ENCODE results near the gene RECQL.
"Not testable (repeated sequence)": the region's sequence is repeated elsewhere in the genome, so short reads cannot be mapped to it uniquely, and the experiment has no call there.

Gene RECQL

DNA sequence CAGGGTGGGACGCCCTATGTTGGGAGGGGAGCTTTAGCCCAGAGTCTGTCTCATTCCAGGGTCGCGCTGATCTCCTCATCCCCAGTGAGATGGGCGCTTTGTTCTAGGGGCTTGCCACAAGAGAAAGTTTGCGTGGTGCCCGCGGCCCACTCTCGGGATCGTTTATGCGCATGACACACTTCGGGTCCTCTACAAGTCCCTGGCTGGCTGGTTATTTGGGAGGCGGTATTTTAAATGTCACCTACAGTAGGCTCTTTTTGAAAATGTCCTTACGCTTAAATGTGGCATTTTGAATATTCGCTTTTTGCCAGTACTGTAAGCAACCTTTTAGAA is 695 bp upstream of the RECQL start:
- FAIRE-seq, result no peak

- FAIRE-seq, result no peak
These were observed 613 bp downstream of the RECQL start for GRCh38 chr12:21500786-21501257.

- FAIRE-seq, result no peak
These were observed 1.7 kb downstream of the RECQL start for GRCh38 chr12:21499765-21500164.

DNA sequence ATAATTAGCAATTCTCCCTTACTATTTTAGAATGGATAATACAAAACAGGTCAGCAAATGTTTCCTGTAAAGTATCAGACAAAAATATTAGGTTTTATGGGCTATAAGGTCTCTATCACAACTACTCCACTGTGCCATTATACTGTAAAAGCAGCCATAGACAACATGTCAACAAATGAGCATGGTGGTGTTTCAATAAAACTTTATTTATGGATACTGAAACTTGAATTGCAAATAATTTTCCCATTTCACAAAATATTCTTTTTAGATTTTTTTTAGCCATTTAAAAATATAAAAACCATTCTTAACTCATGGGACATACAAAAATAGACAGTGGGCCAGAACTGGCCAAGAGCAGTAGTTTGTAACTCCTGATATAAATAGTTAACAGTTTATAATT is 15.4 kb downstream of the RECQL start:
- no peak for FAIRE-seq

DNA sequence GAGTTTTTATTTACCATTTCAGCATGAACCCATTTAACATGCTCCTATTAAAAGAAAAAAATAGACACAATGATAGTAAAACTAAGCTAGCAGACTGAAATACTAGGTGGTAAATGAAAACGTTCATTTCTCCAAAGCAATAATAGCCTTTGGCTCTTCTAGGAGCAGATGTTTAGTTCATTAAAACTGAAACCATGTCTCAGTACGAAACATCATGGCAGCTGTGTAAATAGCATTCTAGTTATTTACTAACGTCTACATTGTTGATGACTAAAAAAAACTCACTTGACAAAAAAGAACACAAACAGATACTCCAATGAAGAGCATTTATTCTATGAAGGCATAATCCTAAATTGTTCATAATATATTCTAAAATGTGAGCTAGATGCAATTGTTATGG is 17.9 kb downstream of the RECQL start:
- FAIRE-seq, result no peak

GRCh38 chr12:21478756-21479455 is 22.5 kb downstream of the RECQL start:
- FAIRE-seq, result no peak

DNA sequence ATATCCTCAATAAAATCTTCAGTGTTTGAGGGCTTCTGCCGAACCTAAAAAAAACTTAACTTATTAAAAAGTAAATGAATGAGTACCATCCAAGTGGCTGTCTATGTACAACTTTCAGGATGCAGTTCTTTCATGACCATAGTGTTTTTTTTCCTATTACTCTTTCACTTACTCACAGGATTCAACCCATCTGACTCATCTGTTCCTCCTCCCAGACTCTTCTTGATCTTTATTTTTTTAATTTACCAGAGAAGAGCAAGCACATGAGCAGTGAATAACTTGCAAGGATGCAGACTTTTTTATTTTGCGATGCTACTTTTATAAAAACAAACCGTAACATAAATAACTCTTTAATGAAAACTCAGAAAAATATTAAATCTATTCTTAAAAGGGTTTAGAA is 24.5 kb downstream of the RECQL start:
- FAIRE-seq, result no peak

GRCh38 chr12:21475552-21475951 is 25.9 kb downstream of the RECQL start:
- FAIRE-seq, result no peak

DNA sequence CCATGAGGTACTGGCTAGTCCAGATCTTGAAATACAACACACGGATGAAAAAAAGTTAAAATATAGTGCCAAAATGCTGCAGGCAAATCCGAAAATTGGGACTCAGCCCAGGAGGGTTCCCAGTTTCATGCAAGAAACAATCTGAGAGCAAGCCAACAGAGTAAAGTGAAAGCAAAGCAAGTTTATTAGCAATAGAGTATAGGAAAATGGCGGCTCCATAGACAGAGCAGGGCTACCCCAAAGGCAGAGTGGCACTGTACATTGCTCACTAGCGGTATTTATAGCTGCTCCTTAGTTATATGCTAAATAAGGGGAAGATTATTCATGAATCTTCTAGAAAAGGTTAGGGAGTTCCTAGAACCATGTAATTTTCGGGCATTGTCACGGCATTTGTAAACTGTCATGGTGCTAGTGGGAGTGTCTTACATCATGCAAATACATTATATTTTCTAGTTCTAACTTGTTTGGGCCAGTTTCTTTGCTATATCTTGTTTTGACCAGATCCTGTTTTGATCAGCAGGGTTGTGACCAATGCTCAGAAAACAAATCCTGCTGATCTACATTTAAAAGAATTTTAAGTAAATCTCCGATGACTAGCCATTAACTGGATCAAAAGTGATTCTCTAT is 29.1 kb downstream of the RECQL start:
- no peak for FAIRE-seq

DNA sequence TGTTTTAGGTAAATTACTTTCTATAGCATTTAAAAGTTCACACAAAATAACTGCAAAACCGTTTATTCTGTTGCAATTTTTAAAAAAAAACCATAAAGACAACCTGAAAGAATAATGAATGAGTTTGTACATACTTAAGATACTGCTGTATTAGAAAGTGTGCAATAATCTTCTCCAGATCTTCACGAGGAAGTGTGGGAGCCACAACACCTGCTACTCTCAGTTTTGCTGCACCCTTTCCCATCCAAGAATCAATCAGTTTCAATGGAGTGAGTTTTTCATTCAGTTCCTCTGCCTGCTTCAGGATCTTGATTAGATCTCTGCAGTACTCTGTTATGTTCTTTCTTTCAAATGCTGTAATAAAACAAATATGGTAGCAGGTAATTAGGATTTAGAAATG is 30.1 kb downstream of the RECQL start:
- no peak for FAIRE-seq

DNA sequence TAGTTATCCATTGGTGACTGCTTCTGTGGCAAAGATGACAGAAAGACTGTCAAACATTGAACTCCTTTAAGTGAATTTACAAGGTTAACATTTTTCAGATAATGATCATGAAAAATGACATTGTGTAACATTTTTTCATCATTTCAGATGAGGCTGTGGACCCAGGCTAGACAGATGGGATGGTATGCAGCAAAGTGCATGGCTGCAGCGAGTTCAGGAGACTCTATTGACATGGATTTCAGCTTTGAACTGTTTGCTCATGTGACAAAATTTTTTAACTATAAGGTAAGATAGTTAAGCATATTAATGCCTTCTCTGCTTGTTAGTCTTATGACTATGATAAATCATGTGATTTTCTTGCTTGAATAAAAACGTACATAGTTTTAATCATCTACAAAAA is 34.1 kb downstream of the RECQL start:
- FAIRE-seq, result not testable (repeated sequence)

DNA sequence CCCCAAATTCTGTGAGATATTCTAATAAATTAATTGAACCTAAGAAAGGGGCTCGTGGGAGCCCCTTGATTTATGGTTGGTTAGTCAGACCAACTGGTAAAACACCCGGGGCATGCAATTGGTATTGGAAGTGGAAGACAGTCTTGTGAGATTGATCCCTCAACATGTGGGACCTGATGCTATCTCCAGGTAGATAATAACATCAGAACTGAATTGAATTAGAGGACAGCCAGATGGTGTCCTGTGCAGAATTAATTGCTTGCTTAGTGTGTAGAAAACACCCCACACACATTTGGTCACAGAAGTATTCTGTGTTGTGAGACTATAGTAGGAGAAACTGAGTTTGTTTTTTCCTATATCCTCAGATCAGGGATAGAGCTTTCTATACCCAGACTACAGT is 42.0 kb downstream of the RECQL start:
- FAIRE-seq, result no peak

- no peak for FAIRE-seq
These were observed 45.1 kb downstream of the RECQL start for GRCh38 chr12:21456291-21456780.

DNA sequence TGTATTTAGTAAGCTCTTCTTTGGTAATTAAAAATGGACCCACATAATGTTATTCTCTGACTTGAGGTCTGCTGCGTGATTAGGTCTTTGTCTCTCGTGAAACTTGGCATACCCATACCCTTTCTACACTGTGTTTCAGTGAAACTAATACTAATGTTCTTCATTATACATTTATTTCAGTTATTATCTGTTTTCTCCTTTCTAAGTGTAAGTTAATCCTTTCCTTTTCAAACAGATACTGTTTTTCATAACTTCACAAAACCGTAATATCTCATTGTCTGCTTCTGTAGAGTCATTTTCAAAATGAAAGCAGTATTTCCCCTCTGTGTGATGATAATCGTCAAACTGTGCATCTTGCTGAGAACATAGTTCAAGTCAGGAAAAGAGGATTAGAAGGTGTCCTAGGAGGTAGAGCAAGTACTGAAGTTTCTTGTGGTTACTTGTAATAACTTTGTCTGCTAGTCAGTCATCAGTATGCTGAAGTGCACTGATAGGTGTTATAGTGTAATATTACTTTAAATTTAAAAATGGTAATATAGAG is 48.1 kb downstream of the RECQL start:
- FAIRE-seq, result no peak

DNA sequence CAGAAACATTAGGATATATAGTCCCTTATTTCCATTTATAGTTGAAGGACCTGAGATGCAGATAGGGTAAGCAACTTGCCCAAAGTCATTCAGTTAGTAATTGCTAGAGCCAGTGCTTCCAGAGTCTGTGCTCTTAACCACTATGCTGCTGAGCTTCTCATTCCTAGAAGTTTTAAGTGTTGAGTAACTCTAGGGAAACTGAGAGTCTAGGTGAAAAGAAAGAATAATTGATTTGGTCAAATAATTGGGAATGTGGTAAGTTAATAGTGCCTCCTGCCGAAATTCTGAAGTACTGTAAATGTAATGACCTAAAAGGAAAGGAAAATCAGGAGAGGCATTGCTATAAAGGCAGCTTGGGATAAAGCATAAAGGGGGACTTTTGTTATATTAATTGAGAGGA is 49.9 kb downstream of the RECQL start:
- no peak for FAIRE-seq

DNA sequence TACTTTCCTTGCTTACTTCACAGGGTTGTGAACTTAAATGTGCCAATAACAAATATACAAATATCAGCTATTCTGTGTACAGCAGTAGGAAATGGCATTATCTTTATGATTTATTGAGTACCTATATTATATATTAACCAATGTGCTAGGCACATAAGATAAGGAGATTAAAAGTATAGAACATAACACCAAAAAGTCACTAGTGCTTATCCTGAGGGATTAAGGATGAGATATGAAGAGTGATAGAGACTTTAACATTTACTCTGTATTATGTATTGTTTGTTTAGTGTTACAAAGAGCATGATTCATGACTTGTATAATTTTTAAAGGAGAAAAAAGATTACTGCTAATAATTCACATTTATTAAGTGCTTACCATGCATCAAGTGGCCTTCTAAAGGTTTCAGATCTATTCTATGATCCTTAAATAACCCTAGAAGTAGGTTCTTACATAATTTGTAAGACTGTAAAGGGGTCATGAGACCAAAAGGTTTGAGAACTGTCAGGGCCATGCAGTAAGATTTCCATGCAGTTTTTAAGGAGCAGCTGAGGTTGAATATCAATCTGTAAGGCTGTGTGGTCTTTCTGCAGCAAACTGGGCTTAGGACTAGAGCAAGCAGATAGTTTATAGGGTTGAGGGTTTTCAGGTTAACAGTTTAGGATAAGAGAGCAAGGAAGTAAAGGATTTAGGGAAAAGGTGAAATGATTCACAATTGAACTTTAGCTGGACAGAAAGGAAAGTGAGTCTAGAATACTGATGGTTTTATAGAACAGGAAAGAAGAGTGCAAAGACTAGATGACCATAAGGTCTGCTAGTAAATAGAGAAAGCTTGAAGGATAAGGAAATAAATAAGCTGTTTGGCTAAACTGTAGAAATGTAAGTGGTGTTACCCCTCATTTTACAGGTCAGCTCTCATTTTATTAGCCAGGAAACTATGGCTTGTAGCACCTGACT is 57.0 kb downstream of the RECQL start:
- FAIRE-seq, result no peak

DNA sequence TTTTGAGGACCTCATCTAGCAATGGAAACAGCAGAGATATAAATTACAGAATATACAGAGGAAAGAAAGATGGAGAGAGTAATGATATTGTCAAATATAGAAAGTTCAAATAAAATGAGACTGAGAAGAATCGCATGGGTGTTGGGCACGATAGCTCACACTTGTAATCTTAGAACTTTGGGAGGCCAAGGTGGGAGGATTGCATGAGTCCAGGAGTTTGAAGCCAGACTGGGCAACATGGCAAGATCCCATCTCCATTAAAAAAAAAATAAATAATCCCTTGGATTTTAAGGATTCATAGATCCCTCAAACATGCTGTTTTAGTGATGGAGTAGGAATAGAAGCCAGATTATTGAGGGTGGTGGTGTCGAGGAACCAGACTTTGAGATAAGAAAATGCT is 62.1 kb downstream of the RECQL start:
- no peak for FAIRE-seq

DNA sequence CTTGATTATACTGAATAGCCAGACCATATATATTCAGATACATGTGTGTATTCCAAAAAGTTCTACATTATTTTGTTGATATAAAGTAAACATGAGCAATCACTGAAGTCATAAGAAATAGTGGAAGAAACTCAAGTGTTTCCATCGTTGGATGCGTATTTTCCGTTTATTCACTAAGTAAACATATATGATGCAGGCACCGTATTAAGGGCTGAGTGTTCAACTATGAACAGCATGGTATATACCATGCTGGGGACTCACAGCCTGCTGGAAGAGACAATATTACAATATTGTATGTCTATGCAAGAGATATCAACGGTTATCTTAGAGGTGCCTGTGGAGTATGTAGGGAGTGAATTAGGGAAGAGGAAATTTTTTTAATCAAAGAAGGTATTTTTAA is 62.8 kb downstream of the RECQL start:
- no peak for FAIRE-seq

DNA sequence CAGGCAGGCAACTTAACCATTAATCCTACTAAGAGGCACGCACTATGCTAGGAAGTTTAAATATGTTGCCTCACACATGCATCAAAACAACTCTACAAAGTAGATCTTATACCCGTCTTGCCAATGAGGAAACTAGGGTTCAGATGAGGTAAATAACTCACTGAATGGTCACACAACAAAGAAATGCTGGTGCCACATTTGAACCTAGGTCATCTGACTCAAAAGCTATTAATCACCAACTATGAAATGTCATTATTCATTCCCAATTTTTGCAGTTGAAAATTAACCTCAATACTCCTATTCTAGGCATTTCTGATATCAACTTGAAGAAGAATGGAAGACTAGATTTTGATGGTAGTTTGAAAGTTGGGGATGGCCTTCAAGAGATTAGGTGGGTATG is 66.7 kb downstream of the RECQL start:
- FAIRE-seq, result no peak

GRCh38 chr12:21433525-21433924 is 67.9 kb downstream of the RECQL start:
- FAIRE-seq, result no peak

DNA sequence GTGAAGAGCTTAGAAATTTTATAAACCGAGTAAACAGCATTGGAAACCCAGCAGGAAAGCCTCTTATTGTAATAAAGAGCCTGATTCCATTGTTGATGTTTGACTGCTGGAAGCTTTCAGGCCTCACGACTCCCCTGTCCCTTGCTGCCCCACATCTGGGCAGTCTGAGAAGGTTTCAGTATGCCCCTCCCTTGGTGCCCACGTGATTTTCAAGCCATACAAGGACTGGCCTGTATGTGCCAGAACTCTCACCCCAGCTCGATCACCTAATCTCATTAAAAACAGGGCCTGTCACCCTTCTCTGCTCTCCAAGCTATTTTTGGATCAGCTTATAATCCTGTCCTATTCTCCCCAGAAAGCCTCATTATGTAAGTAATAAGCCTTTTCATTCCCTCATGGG is 71.4 kb downstream of the RECQL start:
- no peak for FAIRE-seq

- FAIRE-seq, result no peak
These were observed 73.2 kb downstream of the RECQL start for GRCh38 chr12:21428241-21428640.

GRCh38 chr12:21419009-21419699 is 82.3 kb downstream of the RECQL start:
- FAIRE-seq, result not testable (repeated sequence)

Data from colon (tissue), 2 donors.